Measurements from ENCODE around the gene NFATC2.

Gene NFATC2

GRCh38 chr20:51531141-51531710 is 11.3 kb downstream of the NFATC2 start:
- TF ChIP-seq YY1 (IDR thresholded peaks at IDR 0.05; ENCODE audit: insufficient read depth, insufficient read length): no peak
- no peak for TF ChIP-seq SUZ12 (IDR thresholded peaks at IDR 0.05; ENCODE audit: extremely low read depth, insufficient read depth, insufficient read length)
- TF ChIP-seq ZNF274 (IDR thresholded peaks at IDR 0.05; ENCODE audit: low read depth, low read length): no peak
- DNase-seq (ENCODE audit: low read depth, low spot score): no peak
- Histone ChIP-seq H3K36me3 (ENCODE audit: insufficient read depth, insufficient read length, low read length) (no peaks in the 10 kb centered on the region), H3K27me3 (ENCODE audit: insufficient read depth, insufficient read length) (no peaks in the 10 kb centered on the region), H3K9me3 (ENCODE audit: insufficient read depth, low read length) (no peaks in the 10 kb centered on the region), H3K9ac (ENCODE audit: insufficient read length, low read depth) (no peak overlapping the region), H3K4me1 (ENCODE audit: insufficient read depth, insufficient read length) (peaks cover 1% of the 10 kb centered on the region), H3K4me3 (ENCODE audit: insufficient read length, low read depth) (no peak overlapping the region)

DNA sequence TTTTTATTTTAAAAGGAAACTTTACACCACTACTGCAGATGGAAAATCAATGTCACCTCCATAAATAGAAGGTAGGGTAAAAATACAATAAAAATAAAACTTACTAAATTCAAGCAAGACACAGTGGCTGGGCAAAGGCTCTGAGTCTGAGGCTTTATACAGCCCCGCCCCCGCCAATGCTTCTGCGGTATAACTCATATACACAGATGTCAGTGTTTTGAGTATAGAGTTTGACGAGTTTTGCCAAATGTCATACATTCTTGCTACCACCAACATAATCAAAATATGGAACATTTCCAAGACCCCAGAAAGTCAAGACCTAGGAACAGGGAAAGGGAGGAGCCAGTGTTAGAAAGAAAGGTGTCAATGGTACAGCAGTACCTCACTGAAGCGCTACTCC is 12.8 kb downstream of the NFATC2 start:
- Histone ChIP-seq H3K36me3 (ENCODE audit: insufficient read depth, insufficient read length, low read length) (no peaks in the 10 kb centered on the region), H3K27me3 (ENCODE audit: insufficient read depth, insufficient read length) (no peaks in the 10 kb centered on the region), H3K4me1 (ENCODE audit: insufficient read depth, insufficient read length) (no peaks in the 10 kb centered on the region), H3K9ac (ENCODE audit: insufficient read length, low read depth) (no peak overlapping the region), H3K4me3 (ENCODE audit: insufficient read length, low read depth) (no peak overlapping the region), H3K9me3 (ENCODE audit: insufficient read depth, low read length) (no peaks in the 10 kb centered on the region)
- no peak for DNase-seq (ENCODE audit: low read depth, low spot score)
- TF ChIP-seq SUZ12 (IDR thresholded peaks at IDR 0.05; ENCODE audit: extremely low read depth, insufficient read depth, insufficient read length) (no peak), ZNF274 (IDR thresholded peaks at IDR 0.05; ENCODE audit: low read depth, low read length) (no peak), YY1 (IDR thresholded peaks at IDR 0.05; ENCODE audit: insufficient read depth, insufficient read length) (no peak)

DNA sequence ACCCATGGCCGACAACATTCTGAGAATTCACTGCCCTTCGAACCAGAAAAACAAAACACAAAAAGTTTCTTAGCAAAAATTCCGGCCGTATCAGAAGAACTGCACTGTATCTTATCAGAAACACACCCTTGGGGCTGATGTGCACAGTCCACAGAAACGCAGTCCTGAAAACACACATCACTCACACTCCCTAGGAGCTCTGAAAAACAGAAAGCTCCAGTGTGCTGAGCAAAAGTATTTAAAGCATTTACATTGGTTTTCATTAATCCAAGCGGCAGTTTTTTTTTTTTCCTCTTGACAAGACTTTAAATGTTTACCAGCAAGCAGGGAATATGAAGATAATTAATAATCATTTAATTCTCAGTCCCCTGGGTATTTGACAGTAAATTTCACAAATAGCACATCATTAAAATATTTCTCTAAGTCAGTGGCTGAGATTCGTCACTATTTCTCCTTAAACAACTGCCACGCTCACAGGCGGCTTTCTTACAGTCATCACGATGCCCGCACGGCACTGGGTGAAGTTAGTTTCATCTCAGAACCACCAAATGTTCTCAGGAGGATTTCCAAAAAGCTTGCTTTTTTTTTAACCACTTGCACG is 13.3 kb downstream of the NFATC2 start:
- Histone ChIP-seq H3K9me3 (ENCODE audit: insufficient read depth, low read length) (no peaks in the 10 kb centered on the region), H3K4me3 (ENCODE audit: insufficient read length, low read depth) (no peak overlapping the region), H3K9ac (ENCODE audit: insufficient read length, low read depth) (no peak overlapping the region), H3K4me1 (ENCODE audit: insufficient read depth, insufficient read length) (peaks cover 2% of the 10 kb centered on the region), H3K36me3 (ENCODE audit: insufficient read depth, insufficient read length, low read length) (no peaks in the 10 kb centered on the region), H3K27me3 (ENCODE audit: insufficient read depth, insufficient read length) (no peaks in the 10 kb centered on the region)
- no peak for DNase-seq (ENCODE audit: low read depth, low spot score)
- TF ChIP-seq ZNF274 (IDR thresholded peaks at IDR 0.05; ENCODE audit: low read depth, low read length): no peak

DNA sequence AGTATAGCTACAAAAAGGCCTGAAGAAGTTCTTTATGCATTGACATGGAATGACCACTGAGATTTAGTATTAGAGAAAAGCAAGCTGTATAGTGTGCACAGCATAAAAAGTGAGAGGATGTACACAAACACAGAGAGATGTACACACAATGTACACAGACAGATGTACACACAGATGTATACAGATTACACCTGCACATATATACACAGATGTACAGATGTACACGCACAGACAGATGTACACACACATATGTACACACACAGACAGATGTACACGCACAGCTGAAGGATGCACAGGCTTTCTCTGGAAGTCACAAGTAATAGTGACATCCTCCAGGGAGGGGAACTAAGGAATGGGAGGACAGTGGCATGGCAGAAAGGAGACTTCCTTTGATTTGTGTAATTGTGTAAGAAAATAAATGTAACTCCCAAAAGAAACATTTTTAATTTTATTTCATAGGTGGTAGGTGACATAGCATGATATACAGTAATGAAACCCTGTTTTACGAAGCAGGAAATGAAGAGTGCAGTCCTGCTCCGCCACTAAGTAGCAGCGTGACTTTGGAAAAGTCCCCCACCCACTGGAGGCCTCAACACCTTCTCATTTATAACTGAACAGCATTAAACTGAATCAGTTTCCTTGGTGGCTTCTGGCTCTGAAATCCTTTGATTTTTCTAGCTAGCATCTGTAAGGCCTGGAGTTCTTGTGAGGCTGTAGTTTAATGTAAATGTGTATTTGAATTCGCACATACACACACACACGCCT is 14.1 kb downstream of the NFATC2 start:
- DNase-seq (ENCODE audit: low read depth, low spot score): no peak
- no peaks in the 10 kb centered on the region for H3K36me3 ChIP-seq (ENCODE audit: insufficient read depth, insufficient read length, low read length)
- no peak overlapping the region for H3K9ac ChIP-seq (ENCODE audit: insufficient read length, low read depth)
- no peaks in the 10 kb centered on the region for H3K27me3 ChIP-seq (ENCODE audit: insufficient read depth, insufficient read length)
- no peak overlapping the region for H3K4me3 ChIP-seq (ENCODE audit: insufficient read length, low read depth)
- H3K9me3 ChIP-seq (ENCODE audit: insufficient read depth, low read length): no peaks in the 10 kb centered on the region
- TF ChIP-seq ZNF274 (IDR thresholded peaks at IDR 0.05; ENCODE audit: low read depth, low read length) (no peak), SUZ12 (IDR thresholded peaks at IDR 0.05; ENCODE audit: extremely low read depth, insufficient read depth, insufficient read length) (no peak), YY1 (IDR thresholded peaks at IDR 0.05; ENCODE audit: insufficient read depth, insufficient read length) (no peak)
- H3K4me1 ChIP-seq (ENCODE audit: insufficient read depth, insufficient read length): peaks cover 3% of the 10 kb centered on the region

DNA sequence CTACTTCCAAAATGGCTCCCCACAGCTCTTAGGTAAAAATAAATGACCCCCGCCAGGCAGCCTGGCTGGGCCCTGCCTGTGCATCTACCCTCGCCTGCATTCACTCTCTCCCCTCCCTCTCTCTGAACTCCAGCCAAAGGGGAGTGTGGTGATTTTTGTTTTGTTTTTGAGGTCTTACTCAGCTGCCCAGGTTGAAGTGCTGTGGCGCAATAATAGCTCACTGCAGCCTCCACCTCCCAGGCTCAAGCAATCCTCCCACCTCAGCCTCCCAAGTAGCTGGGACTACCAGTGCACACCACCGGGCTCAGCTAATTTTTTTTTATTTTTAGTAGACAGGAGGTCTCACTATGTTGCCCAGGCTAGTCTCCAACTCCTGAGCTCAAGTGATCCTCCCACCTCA is 15.8 kb downstream of the NFATC2 start:
- DNase-seq (ENCODE audit: low read depth, low spot score): no peak
- Histone ChIP-seq H3K9ac (ENCODE audit: insufficient read length, low read depth) (no peak overlapping the region), H3K36me3 (ENCODE audit: insufficient read depth, insufficient read length, low read length) (no peaks in the 10 kb centered on the region), H3K27me3 (ENCODE audit: insufficient read depth, insufficient read length) (no peaks in the 10 kb centered on the region), H3K9me3 (ENCODE audit: insufficient read depth, low read length) (no peaks in the 10 kb centered on the region), H3K4me1 (ENCODE audit: insufficient read depth, insufficient read length) (peaks cover 5% of the 10 kb centered on the region), H3K4me3 (ENCODE audit: insufficient read length, low read depth) (no peak overlapping the region)
- TF ChIP-seq YY1 (IDR thresholded peaks at IDR 0.05; ENCODE audit: insufficient read depth, insufficient read length): no peak
- TF ChIP-seq ZNF274 (IDR thresholded peaks at IDR 0.05; ENCODE audit: low read depth, low read length): no peak
- TF ChIP-seq SUZ12 (IDR thresholded peaks at IDR 0.05; ENCODE audit: extremely low read depth, insufficient read depth, insufficient read length): no peak

GRCh38 chr20:51526106-51526470 is 16.4 kb downstream of the NFATC2 start:
- peaks cover 5% of the 10 kb centered on the region for H3K4me1 ChIP-seq (ENCODE audit: insufficient read depth, insufficient read length)
- no peak overlapping the region for H3K9ac ChIP-seq (ENCODE audit: insufficient read length, low read depth)
- no peak for DNase-seq (ENCODE audit: low read depth, low spot score)

More at GRCh38 chr20:51526106-51526470, 16.4 kb downstream of the NFATC2 start:
- Histone ChIP-seq H3K9me3 (ENCODE audit: insufficient read depth, low read length) (no peaks in the 10 kb centered on the region), H3K4me3 (ENCODE audit: insufficient read length, low read depth) (no peak overlapping the region), H3K36me3 (ENCODE audit: insufficient read depth, insufficient read length, low read length) (no peaks in the 10 kb centered on the region), H3K27me3 (ENCODE audit: insufficient read depth, insufficient read length) (no peaks in the 10 kb centered on the region)
- TF ChIP-seq YY1 (IDR thresholded peaks at IDR 0.05; ENCODE audit: insufficient read depth, insufficient read length) (no peak), ZNF274 (IDR thresholded peaks at IDR 0.05; ENCODE audit: low read depth, low read length) (no peak), SUZ12 (IDR thresholded peaks at IDR 0.05; ENCODE audit: extremely low read depth, insufficient read depth, insufficient read length) (no peak)

Data from NT2/D1 (cell line).